GM23338 (cell line): Measurements from ENCODE around the gene CCDC174. TPM values are rescaled to one million over a fixed set of nuclear protein-coding genes. Genes with fewer than 3 reads are reported as not detected.

Experiments
- ATAC-seq: fragments of 200-7000 bp; cut with Tn5 transposase; 3 replicates; pipeline ENCODE4 v1.9.1; 2020
- DNase-seq: peaks from one replicate; pipeline ENCODE4 v3.0.0-alpha.2; 2015; ENCODE audit warnings: low spot score
- H2AFZ ChIP-seq: fragments of 200-600 bp; sonication (generic); 2 replicates; pipeline ENCODE4 v1.8.0; 2016; ENCODE audit warnings: antibody characterized with exemption, mild to moderate bottlenecking, moderate library complexity
- H3F3A ChIP-seq: fragments of 200-600 bp; sonication (generic); replicated peaks from 2 replicates; pipeline ENCODE4 v1.8.0; 2017; ENCODE audit warnings: antibody characterized with exemption, mixed run types, low read depth
- H3K27ac ChIP-seq: fragments of 200-600 bp; sonication (generic); 2 replicates; pipeline ENCODE4 v1.6.1; 2016; ENCODE audit warnings: low read depth
- H3K27me3 ChIP-seq: fragments of 200-600 bp; sonication (generic); 2 replicates; pipeline ENCODE4 v1.8.0; 2016; ENCODE audit warnings: mild to moderate bottlenecking, mixed run types, moderate library complexity; ENCODE audit not compliant: insufficient read depth
- H3K36me3 ChIP-seq: fragments of 200-600 bp; sonication (generic); 2 replicates; pipeline ENCODE4 v1.8.0; 2016; ENCODE audit warnings: mild to moderate bottlenecking; ENCODE audit not compliant: insufficient read depth
- H3K4me1 ChIP-seq: fragments of 200-600 bp; sonication (generic); 2 replicates; pipeline ENCODE4 v1.8.0; 2016; ENCODE audit warnings: mild to moderate bottlenecking, moderate library complexity; ENCODE audit not compliant: insufficient read depth
- H3K4me2 ChIP-seq: fragments of 200-600 bp; sonication (generic); 2 replicates; pipeline ENCODE4 v1.7.1; 2017; ENCODE audit warnings: mixed run types
- H3K4me3 ChIP-seq: fragments of 200-600 bp; sonication (generic); 2 replicates; pipeline ENCODE4 v1.6.1; 2016; ENCODE audit warnings: mixed run types
- H3K79me2 ChIP-seq: fragments of 200-600 bp; sonication (generic); replicated peaks from 2 replicates; pipeline ENCODE4 v1.8.0; 2017; ENCODE audit warnings: mild to moderate bottlenecking; ENCODE audit not compliant: insufficient read depth
- H3K9me2 ChIP-seq: fragments of 200-600 bp; sonication (generic); 2 replicates; pipeline ENCODE4 v1.8.0; 2017; ENCODE audit not compliant: insufficient read depth
- H4K20me1 ChIP-seq: fragments of 200-600 bp; sonication (generic); replicated peaks from 2 replicates; pipeline ENCODE4 v1.8.0; 2017; ENCODE audit warnings: mild to moderate bottlenecking; ENCODE audit not compliant: insufficient read depth
- H3K27ac Mint-ChIP-seq: 2 replicates; pipeline ENCODE4 v1.8.0; 2020; ENCODE audit warnings: inconsistent platforms, mild to moderate bottlenecking, moderate library complexity, mixed read lengths
- H3K27me3 Mint-ChIP-seq: 3 replicates; pipeline ENCODE4 v1.8.0; 2022; ENCODE audit warnings: low read depth, mild to moderate bottlenecking, moderate library complexity, mixed read lengths, inconsistent platforms; ENCODE audit not compliant: insufficient read depth, poor library complexity
- H3K36me3 Mint-ChIP-seq: 3 replicates; pipeline ENCODE4 v1.8.0; 2021; ENCODE audit warnings: low read depth, mild to moderate bottlenecking, inconsistent platforms, moderate library complexity, mixed read lengths
- H3K4me1 Mint-ChIP-seq: 3 replicates; pipeline ENCODE4 v1.8.0; 2020; ENCODE audit warnings: mild to moderate bottlenecking, inconsistent platforms, mixed read lengths
- H3K4me3 Mint-ChIP-seq: 3 replicates; pipeline ENCODE4 v1.8.0; 2021; ENCODE audit warnings: moderate library complexity, mild to moderate bottlenecking, inconsistent platforms, mixed read lengths
- H3K9me3 Mint-ChIP-seq: 3 replicates; pipeline ENCODE4 v1.8.0; 2020; ENCODE audit warnings: moderate library complexity, mild to moderate bottlenecking, inconsistent platforms, mixed read lengths
- CTCF ChIP-seq, 2 experiments: fragments of 200-600 bp in 1 of 2; sonication (generic) in 1 of 2; conservative IDR thresholded peaks; 2 replicates each; pipeline versions ENCODE4 v1.5.1 to v1.6.1; 2016 to 2017; ENCODE audit warnings: antibody characterized with exemption in 2 of 2, low read depth in 2 of 2, mild to moderate bottlenecking in 2 of 2, moderate library complexity in 1 of 2
- ETS1 ChIP-seq: IDR thresholded peaks from 2 replicates; pipeline ENCODE4 v1.6.1; 2016; ENCODE audit warnings: antibody characterized with exemption
- EZH2phosphoT487 ChIP-seq: fragments of 200-600 bp; sonication (generic); IDR thresholded peaks from one replicate; pipeline ENCODE4 v1.8.1; 2018; ENCODE audit warnings: antibody characterized with exemption; ENCODE audit not compliant: unreplicated experiment
- JUNB ChIP-seq: IDR thresholded peaks from one replicate; pipeline ENCODE4 v1.6.1; 2016; ENCODE audit warnings: antibody characterized with exemption; ENCODE audit not compliant: unreplicated experiment
- NANOG ChIP-seq: IDR thresholded peaks from 2 replicates; pipeline ENCODE4 v1.6.1; 2016; ENCODE audit warnings: antibody characterized with exemption, borderline replicate concordance
- REST ChIP-seq: IDR thresholded peaks from one replicate; pipeline ENCODE4 v1.6.1; 2018; ENCODE audit warnings: antibody characterized with exemption; ENCODE audit not compliant: unreplicated experiment
- STAT1 ChIP-seq: IDR thresholded peaks from one replicate; pipeline ENCODE4 v1.6.1; 2016; ENCODE audit warnings: antibody characterized with exemption; ENCODE audit not compliant: unreplicated experiment
- ZNF114 ChIP-seq: fragments of 250-450 bp; sonication (Bioruptor Pico); IDR thresholded peaks from 2 replicates; pipeline ENCODE4 v1.5.0; 2020; ENCODE audit warnings: mild to moderate bottlenecking, moderate library complexity
- ZNF331 ChIP-seq: fragments of 250-450 bp; sonication (Bioruptor Pico); IDR thresholded peaks from 2 replicates; pipeline ENCODE4 v1.5.0; 2020; ENCODE audit warnings: low read depth, mild to moderate bottlenecking, moderate library complexity
- polyA plus RNA-seq: library from polyadenylated mRNA; unstranded; fragments of >200 nt; fragmentation: Nextera tagmentation; extraction: Ambion mirVana; gene quantifications from 2 replicates; pipeline ENCODE4 v1.2.1, GENCODE V29; 2016
- total RNA-seq: library from RNA; depleted of rRNA; stranded (reverse); fragments of >200 nt; shearing (Covaris generic); gene quantifications from 2 replicates; pipeline ENCODE4 v1.2.3, GENCODE V29; 2014

Gene CCDC174
- total and polyA plus RNA-seq, 2 experiments from 2014 or later = 11.2 to 46.3 TPM

- TF ChIP-seq ETS1 (no peak), JUNB (no peak)
- no peak overlapping the region for H3K27ac Mint-ChIP-seq
- peaks cover 17% of the 10 kb centered on the region for H3K4me1 Mint-ChIP-seq
These were observed 27.1 kb upstream of the CCDC174 start for GRCh38 chr3:14624498-14624897.

GRCh38 chr3:14625443-14625842, 26.1 kb upstream of the CCDC174 start:
- H3K9me3 Mint-ChIP-seq = no peaks in the 10 kb centered on the region
- no peaks in the 10 kb centered on the region for H3K36me3 ChIP-seq
- peaks cover 14% of the 10 kb centered on the region for H3K4me1 Mint-ChIP-seq

More at GRCh38 chr3:14624498-14624897, 27.1 kb upstream of the CCDC174 start:
- Histone ChIP-seq H3F3A (no peaks in the 10 kb centered on the region), H3K27me3 (no peaks in the 10 kb centered on the region), H3K27ac (no peak overlapping the region), H3K4me1 (0 out of 2 replicates have a peak, but pooled peaks cover 8% of the 10 kb centered on the region), H4K20me1 (no peaks in the 10 kb centered on the region), H3K4me2 (no peak overlapping the region), H3K36me3 (no peaks in the 10 kb centered on the region), H3K79me2 (no peaks in the 10 kb centered on the region), H3K4me3 (no peak overlapping the region), H2AFZ (0 out of 2 replicates have a peak overlapping the region, but pooled peaks have one; percentile 44), H3K9me2 (no peaks in the 10 kb centered on the region)
- DNase-seq = no peak
- Mint-ChIP-seq H3K4me3 (no peak overlapping the region), H3K27me3 (peaks cover 6% of the 10 kb centered on the region), H3K36me3 (no peaks in the 10 kb centered on the region), H3K9me3 (no peaks in the 10 kb centered on the region)
- ATAC-seq = no peak

GRCh38 chr3:14627815-14628214, 23.7 kb upstream of the CCDC174 start:
- no peaks in the 10 kb centered on the region for H3K79me2 ChIP-seq
- no peak overlapping the region for H3K4me3 Mint-ChIP-seq
- no peak for DNase-seq
- H3K4me1 Mint-ChIP-seq = peaks cover 21% of the 10 kb centered on the region
- 0 out of 2 replicates have a peak, but pooled peaks cover 8% of the 10 kb centered on the region for H3K4me1 ChIP-seq
- no peaks in the 10 kb centered on the region for H3F3A ChIP-seq
- no peak overlapping the region for H2AFZ ChIP-seq
- no peaks in the 10 kb centered on the region for H3K36me3 Mint-ChIP-seq
- H3K27ac Mint-ChIP-seq = no peak overlapping the region
- no peak for ATAC-seq
- H3K36me3 ChIP-seq = no peaks in the 10 kb centered on the region
- H3K27me3 Mint-ChIP-seq = peaks cover 6% of the 10 kb centered on the region
- H3K27ac ChIP-seq = no peak overlapping the region
- no peak overlapping the region for H3K4me2 ChIP-seq
- no peak overlapping the region for H3K4me3 ChIP-seq
- no peaks in the 10 kb centered on the region for H4K20me1 ChIP-seq
- no peaks in the 10 kb centered on the region for H3K27me3 ChIP-seq
- no peaks in the 10 kb centered on the region for H3K9me3 Mint-ChIP-seq
- no peaks in the 10 kb centered on the region for H3K9me2 ChIP-seq
- no peak for TF ChIP-seq STAT1
- no peak for TF ChIP-seq CTCF (conservative IDR thresholded peaks at IDR 0.05; ENCODE audit: low read depth in 2 of 2)
- TF ChIP-seq JUNB = no peak
- TF ChIP-seq REST = no peak
- no peak for TF ChIP-seq EZH2phosphoT487
- TF ChIP-seq NANOG = no peak
- TF ChIP-seq ZNF114 (CRISPR knock-in tag) = no peak

More at GRCh38 chr3:14625443-14625842, 26.1 kb upstream of the CCDC174 start:
- H3K4me1 ChIP-seq = 0 out of 2 replicates have a peak, but pooled peaks cover 8% of the 10 kb centered on the region
- H3K27me3 ChIP-seq = no peaks in the 10 kb centered on the region
- H3F3A ChIP-seq = no peaks in the 10 kb centered on the region
- no peaks in the 10 kb centered on the region for H4K20me1 ChIP-seq
- 0 out of 2 replicates have a peak overlapping the region, but pooled peaks have one; percentile 14 for H2AFZ ChIP-seq
- no peaks in the 10 kb centered on the region for H3K79me2 ChIP-seq
- no peak overlapping the region for H3K27ac ChIP-seq
- TF ChIP-seq ZNF114 (CRISPR knock-in tag) (no peak), ZNF331 (CRISPR knock-in tag) (no peak), NANOG (no peak)
- DNase-seq (no peak), ATAC-seq (no peak)
- H3K36me3 Mint-ChIP-seq = no peaks in the 10 kb centered on the region
- H3K9me2 ChIP-seq = no peaks in the 10 kb centered on the region
- no peak overlapping the region for H3K27ac Mint-ChIP-seq
- H3K27me3 Mint-ChIP-seq = peaks cover 2% of the 10 kb centered on the region
- no peak overlapping the region for H3K4me2 ChIP-seq
- H3K4me3 ChIP-seq = no peak overlapping the region
- H3K4me3 Mint-ChIP-seq = no peak overlapping the region
